Hepatocyte (in vitro differentiated cells): ENCODE results near the gene CALML5. TPM values are rescaled to one million over a fixed set of nuclear protein-coding genes. Genes with fewer than 3 reads are reported as not detected.
A peak's percentile ranks its signal among the peaks of the same experiment; 100 is the strongest.

Source experiments
- DNase-seq: peaks from one replicate; pipeline ENCODE4 v3.0.0-alpha.2; 2016; ENCODE audit warnings: low spot score
- H2AFZ ChIP-seq: fragments of 200-600 bp; sonication (generic); 2 replicates; pipeline ENCODE4 v1.6.0; 2016; ENCODE audit warnings: antibody characterized with exemption, mild to moderate bottlenecking
- H3K27ac ChIP-seq: fragments of 200-600 bp; sonication (generic); 2 replicates; pipeline ENCODE4 v1.5.1; 2016; ENCODE audit warnings: mild to moderate bottlenecking
- H3K27me3 ChIP-seq: fragments of 200-600 bp; sonication (generic); 2 replicates; pipeline ENCODE4 v1.6.1; 2016
- H3K36me3 ChIP-seq: fragments of 200-600 bp; sonication (generic); replicated peaks from 2 replicates; pipeline ENCODE4 v1.5.1; 2016; ENCODE audit warnings: low read depth; ENCODE audit not compliant: insufficient read depth
- H3K4me1 ChIP-seq: fragments of 200-600 bp; sonication (generic); 2 replicates; pipeline ENCODE4 v1.5.1; 2016; ENCODE audit warnings: mild to moderate bottlenecking, moderate library complexity; ENCODE audit not compliant: insufficient read depth
- H3K4me2 ChIP-seq: fragments of 200-600 bp; sonication (generic); 2 replicates; pipeline ENCODE4 v1.6.0; 2016
- H3K4me3 ChIP-seq: fragments of 200-600 bp; sonication (generic); 2 replicates; pipeline ENCODE4 v1.5.1; 2016; ENCODE audit warnings: mild to moderate bottlenecking
- H3K79me2 ChIP-seq: fragments of 200-600 bp; sonication (generic); 2 replicates; pipeline ENCODE4 v1.6.0; 2017; ENCODE audit warnings: mild to moderate bottlenecking
- H3K9me2 ChIP-seq: fragments of 200-600 bp; sonication (generic); replicated peaks from 2 replicates; pipeline ENCODE4 v1.6.0; 2017; ENCODE audit warnings: mild to moderate bottlenecking; ENCODE audit not compliant: insufficient read depth
- H3K9me3 ChIP-seq: fragments of 200-600 bp; sonication (generic); 2 replicates; pipeline ENCODE4 v1.5.1; 2016; ENCODE audit warnings: low read depth, mild to moderate bottlenecking
- H4K20me1 ChIP-seq: fragments of 200-600 bp; sonication (generic); 2 replicates; pipeline ENCODE4 v1.6.0; 2016; ENCODE audit warnings: mild to moderate bottlenecking; ENCODE audit not compliant: insufficient read depth, poor library complexity, severe bottlenecking
- CTCF ChIP-seq: fragments of 200-600 bp; sonication (generic); IDR thresholded peaks from 2 replicates; pipeline ENCODE4 v1.5.1; 2016; ENCODE audit warnings: antibody characterized with exemption, mild to moderate bottlenecking; ENCODE audit not compliant: poor library complexity
- EZH2 ChIP-seq: fragments of 200-600 bp; sonication (generic); IDR thresholded peaks from 2 replicates; pipeline ENCODE4 v1.6.1; 2016; ENCODE audit warnings: antibody characterized with exemption, mild to moderate bottlenecking, borderline replicate concordance
- EZH2phosphoT487 ChIP-seq: fragments of 200-600 bp; sonication (generic); IDR thresholded peaks from one replicate; pipeline ENCODE4 v1.6.1; 2018; ENCODE audit warnings: antibody characterized with exemption, mild to moderate bottlenecking, low read depth, moderate library complexity; ENCODE audit not compliant: unreplicated experiment, severe bottlenecking
- WGBS: methylation state at CpG from one replicate; pipeline ENCODE4 v1.1.6; 2016; ENCODE audit warnings: low lambda C conversion rate; ENCODE audit errors: missing lambda C conversion rate; 5-methylcytosine and 5-hydroxymethylcytosine counted together
- polyA plus RNA-seq: library from polyadenylated mRNA; unstranded; fragments of >200 nt; fragmentation: Nextera tagmentation; extraction: Ambion mirVana; gene quantifications from 2 replicates; pipeline ENCODE4 v1.2.1, GENCODE V29; 2016
- total RNA-seq: library from RNA; depleted of rRNA; stranded (reverse); fragments of >200 nt; gene quantifications from 2 replicates; pipeline ENCODE4 v1.2.3, GENCODE V29; 2014

The CALML5 gene
- total and polyA plus RNA-seq, 2 experiments from 2014 or later: not detected

- H3K9me3 ChIP-seq: no peaks in the 10 kb centered on the region
- H4K20me1 ChIP-seq: no peaks in the 10 kb centered on the region
- peak overlapping the region; percentile 55 for H3K4me2 ChIP-seq
- no peak overlapping the region for H3K4me3 ChIP-seq
- no peaks in the 10 kb centered on the region for H3K27me3 ChIP-seq
- no peaks in the 10 kb centered on the region for H3K9me2 ChIP-seq
- H2AFZ ChIP-seq: no peak overlapping the region
- WGBS: 70% methylated on average over 7 of the region's 7 CpGs
- DNase-seq: peak; percentile 55
- TF ChIP-seq EZH2 (no peak), CTCF (no peak), EZH2phosphoT487 (no peak)
- H3K79me2 ChIP-seq: no peaks in the 10 kb centered on the region
- no peaks in the 10 kb centered on the region for H3K36me3 ChIP-seq
- peak overlapping the region; percentile 100 for H3K27ac ChIP-seq
- peaks cover 45% of the 10 kb centered on the region for H3K4me1 ChIP-seq
These were observed 47.7 kb upstream of the CALML5 start for GRCh38 chr10:5546891-5547680.

- Histone ChIP-seq H2AFZ (no peak overlapping the region), H3K9me3 (no peaks in the 10 kb centered on the region), H3K27ac (peak overlapping the region; percentile 100), H4K20me1 (no peaks in the 10 kb centered on the region), H3K4me3 (no peak overlapping the region), H3K9me2 (no peaks in the 10 kb centered on the region), H3K4me1 (peaks cover 45% of the 10 kb centered on the region), H3K79me2 (no peaks in the 10 kb centered on the region), H3K36me3 (no peaks in the 10 kb centered on the region), H3K27me3 (no peaks in the 10 kb centered on the region), H3K4me2 (no peak overlapping the region)
- TF ChIP-seq EZH2phosphoT487 (no peak), CTCF (no peak), EZH2 (no peak)
- WGBS: 74% methylated on average over 23 of the region's 23 CpGs
- DNase-seq: peak; percentile 53
These were observed 46.7 kb upstream of the CALML5 start for GRCh38 chr10:5545778-5546710.

GRCh38 chr10:5545426-5545777, 46.0 kb upstream of the CALML5 start:
- 93% methylated on average over 2 of the region's 2 CpGs for WGBS
- Histone ChIP-seq H3K27ac (peak overlapping the region; percentile 100), H2AFZ (no peak overlapping the region)

More at GRCh38 chr10:5545426-5545777, 46.0 kb upstream of the CALML5 start:
- Histone ChIP-seq H3K4me1 (peaks cover 45% of the 10 kb centered on the region), H3K36me3 (no peaks in the 10 kb centered on the region), H3K79me2 (no peaks in the 10 kb centered on the region), H4K20me1 (no peaks in the 10 kb centered on the region), H3K9me3 (no peaks in the 10 kb centered on the region), H3K9me2 (no peaks in the 10 kb centered on the region), H3K4me3 (no peak overlapping the region), H3K4me2 (no peak overlapping the region), H3K27me3 (no peaks in the 10 kb centered on the region)
- no peak for TF ChIP-seq CTCF
- TF ChIP-seq EZH2phosphoT487: no peak
- TF ChIP-seq EZH2: no peak
- no peak for DNase-seq
